Esophagus muscularis mucosa (tissue), 4 donors: Measurements from ENCODE around the gene SLC22A16. TPM values are rescaled to one million over a fixed set of nuclear protein-coding genes. Genes with fewer than 3 reads are reported as not detected.
A peak's percentile ranks its signal among the peaks of the same experiment; 100 is the strongest.
"Not testable (repeated sequence)": the region's sequence is repeated elsewhere in the genome, so short reads cannot be mapped to it uniquely, and the experiment has no call there.

Source experiments
- DNase-seq: peaks from one replicate; pipeline ENCODE4 v3.0.0-alpha.2; 2017; ENCODE audit errors: extremely low spot score
- H3K27ac ChIP-seq, 4 donors: fragments of 200-600 bp; sonication (generic); replicated peaks in 1 of 4; 1 replicate in 3 of 4; 2 replicates in 1 of 4; pipeline ENCODE4 v1.5.1; 2016 to 2019; ENCODE audit warnings: mild to moderate bottlenecking in 1 of 4
- H3K27me3 ChIP-seq, 4 donors: fragments of 200-600 bp; sonication (generic); one replicate each; pipeline versions ENCODE4 v1.5.1 to v1.6.0; 2016 to 2019
- H3K36me3 ChIP-seq, 4 donors: fragments of 200-600 bp; sonication (generic); one replicate each; pipeline ENCODE4 v1.5.1; 2016 to 2019
- H3K4me1 ChIP-seq, 4 donors: fragments of 200-600 bp; sonication (generic); one replicate each; pipeline ENCODE4 v1.5.1; 2016 to 2019
- H3K4me3 ChIP-seq, 4 donors: fragments of 200-600 bp; sonication (generic); 1 replicate in 2 of 4; 2 replicates in 2 of 4; pipeline ENCODE4 v1.5.1; 2016 to 2019; ENCODE audit warnings: mild to moderate bottlenecking in 4 of 4, moderate library complexity in 1 of 4
- H3K9me3 ChIP-seq, 4 donors: fragments of 200-600 bp; sonication (generic); 1 replicate in 3 of 4; 2 replicates in 1 of 4; pipeline ENCODE4 v1.5.1; 2016 to 2019
- CTCF ChIP-seq, 3 experiments: fragments of 200-600 bp in 2 of 3; fragments of 450-650 bp in 1 of 3; sonication (generic) in 2 of 3; IDR thresholded peaks; one replicate each; pipeline ENCODE4 v1.5.1; 2017 to 2019; ENCODE audit warnings: antibody characterized with exemption in 3 of 3, mild to moderate bottlenecking in 2 of 3, moderate library complexity in 1 of 3
- EP300 ChIP-seq: sonication (generic); formaldehyde crosslinking; IDR thresholded peaks from one replicate; pipeline ENCODE4 v1.6.1; 2017; ENCODE audit warnings: antibody characterized with exemption
- POLR2A ChIP-seq: fragments of 450-650 bp; IDR thresholded peaks from one replicate; pipeline ENCODE4 v1.6.1; 2017; ENCODE audit warnings: antibody characterized with exemption, moderate library complexity, mild to moderate bottlenecking, low read depth
- POLR2AphosphoS5 ChIP-seq, 2 donors: sonication (generic); formaldehyde crosslinking; IDR thresholded peaks; one replicate each; pipeline ENCODE4 v1.6.1; 2017; ENCODE audit warnings: antibody characterized with exemption in 2 of 2
- WGBS: methylation state at CpG from one replicate; pipeline ENCODE4 v1.1.5; 2018; 5-methylcytosine and 5-hydroxymethylcytosine counted together
- intact Hi-C: fragments of 100-400 bp; cut with DNase I; formaldehyde crosslinking; loops from one replicate; pipeline ENCODE4 v1.15.1; 2023
- total RNA-seq, 4 donors: library from RNA; depleted of rRNA; stranded (reverse); fragments of >200 nt; gene quantifications; one replicate each; pipeline versions ENCODE4 v1.1.0 to v1.2.1, GENCODE V29; 2016

SLC22A16 gene
- total RNA-seq, 4 donors from 2014 or later: 0.50 TPM; not detected in 3

DNA sequence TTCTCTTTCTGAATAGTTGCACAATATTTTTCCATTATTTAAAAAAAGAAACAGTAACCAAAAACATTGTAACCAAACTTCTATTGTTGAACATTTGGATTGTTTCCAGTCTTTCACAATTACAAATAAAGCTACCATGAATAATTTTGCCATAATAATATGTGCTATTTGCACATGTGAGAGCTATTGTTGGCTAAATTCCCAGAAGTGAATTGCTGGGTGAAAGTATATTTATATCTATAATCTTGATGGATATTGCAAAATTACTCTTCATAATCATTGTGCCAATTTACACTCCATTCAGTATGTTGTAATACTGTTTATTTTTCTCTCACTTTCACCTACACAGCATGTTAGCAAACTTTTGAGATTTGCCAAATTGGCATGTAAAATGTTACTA is 36.6 kb upstream of the SLC22A16 start:
- DNase-seq: no peak
- intact Hi-C loops: no loop called here
- TF ChIP-seq EP300 (no peak), POLR2AphosphoS5 (IDR thresholded peaks at IDR 0.05) (no peak), CTCF (IDR thresholded peaks at IDR 0.05) (no peak)
- Histone ChIP-seq H3K9me3 (no peaks in the 10 kb centered on the region), H3K27ac (no peak overlapping the region), H3K4me1 (peaks cover 0 to 18% (median 14%) of the 10 kb centered on the region in 4 donors), H3K4me3 (no peak overlapping the region), H3K36me3 (no peaks in the 10 kb centered on the region), H3K27me3 (no peaks in the 10 kb centered on the region)

GRCh38 chr6:110512549-110512948 is 36.1 kb upstream of the SLC22A16 start:
- peak; percentile 8 for DNase-seq
- H3K9me3 ChIP-seq, H3K36me3 ChIP-seq, H3K4me3 ChIP-seq, intact Hi-C loops, H3K27ac ChIP-seq, H3K27me3 ChIP-seq: not testable (repeated sequence)
- peaks cover 0 to 16% (median 14%) of the 10 kb centered on the region in 4 donors for H3K4me1 ChIP-seq

- intact Hi-C loops: no loop called here
- Histone ChIP-seq H3K9me3 (no peaks in the 10 kb centered on the region), H3K4me1 (peaks cover 0 to 8% (median 8%) of the 10 kb centered on the region in 4 donors), H3K27me3 (no peaks in the 10 kb centered on the region), H3K4me3 (no peak overlapping the region), H3K36me3 (no peaks in the 10 kb centered on the region), H3K27ac (no peak overlapping the region)
- 100% methylated on average over 1 of the region's 1 CpG for WGBS
- DNase-seq: no peak
- no peak for TF ChIP-seq EP300
- TF ChIP-seq POLR2A: no peak
- TF ChIP-seq CTCF (IDR thresholded peaks at IDR 0.05): no peak
- no peak for TF ChIP-seq POLR2AphosphoS5 (IDR thresholded peaks at IDR 0.05)
Measured at GRCh38 chr6:110511401-110511800, 35.0 kb upstream of the SLC22A16 start.

DNA sequence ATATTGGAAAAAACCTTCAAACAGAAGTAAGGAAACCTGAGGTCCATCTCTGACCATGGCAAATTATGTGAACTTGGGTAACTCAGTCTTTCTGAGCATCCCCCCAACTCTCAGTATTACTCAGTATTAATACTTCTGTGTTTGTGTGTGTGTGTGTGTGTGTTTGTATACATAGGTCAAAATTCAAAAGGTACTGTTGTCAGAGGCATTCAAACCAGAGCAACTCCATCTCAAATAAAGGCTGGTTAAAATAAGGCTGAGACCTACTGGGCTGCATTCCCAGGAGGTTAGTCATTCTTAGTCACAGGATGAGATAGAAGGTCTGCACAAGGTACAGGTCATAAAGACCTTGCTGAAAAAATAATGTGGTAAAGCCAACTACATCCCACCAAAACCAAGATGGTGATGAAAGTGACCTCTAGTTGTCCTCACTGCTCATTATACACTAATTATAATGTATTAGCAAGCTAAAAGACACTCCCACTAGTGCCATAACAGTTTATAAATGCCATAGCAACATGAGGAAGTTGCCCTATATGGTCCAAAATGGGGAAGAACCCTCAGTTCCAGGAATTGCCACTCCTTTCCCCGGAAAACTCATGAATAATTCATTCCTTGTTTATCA is 33.3 kb upstream of the SLC22A16 start:
- no peak overlapping the region for H3K4me3 ChIP-seq
- no peaks in the 10 kb centered on the region for H3K27me3 ChIP-seq
- no peak overlapping the region for H3K27ac ChIP-seq
- WGBS: 81% methylated on average over 1 of the region's 1 CpG
- DNase-seq: no peak
- H3K9me3 ChIP-seq: no peaks in the 10 kb centered on the region
- no peaks in the 10 kb centered on the region for H3K36me3 ChIP-seq
- H3K4me1 ChIP-seq: peaks cover 0 to 8% (median 8%) of the 10 kb centered on the region in 4 donors
- intact Hi-C loops: no loop called here
- TF ChIP-seq EP300 (no peak), CTCF (IDR thresholded peaks at IDR 0.05) (no peak)

- H3K27ac ChIP-seq, H3K4me3 ChIP-seq, H3K36me3 ChIP-seq, H3K4me1 ChIP-seq, H3K27me3 ChIP-seq, H3K9me3 ChIP-seq, intact Hi-C loops: not testable (repeated sequence)
- peak; percentile 34 for DNase-seq
- WGBS: 87% methylated on average over 2 of the region's 2 CpGs
Measured at GRCh38 chr6:110504891-110505290, 28.5 kb upstream of the SLC22A16 start.

DNA sequence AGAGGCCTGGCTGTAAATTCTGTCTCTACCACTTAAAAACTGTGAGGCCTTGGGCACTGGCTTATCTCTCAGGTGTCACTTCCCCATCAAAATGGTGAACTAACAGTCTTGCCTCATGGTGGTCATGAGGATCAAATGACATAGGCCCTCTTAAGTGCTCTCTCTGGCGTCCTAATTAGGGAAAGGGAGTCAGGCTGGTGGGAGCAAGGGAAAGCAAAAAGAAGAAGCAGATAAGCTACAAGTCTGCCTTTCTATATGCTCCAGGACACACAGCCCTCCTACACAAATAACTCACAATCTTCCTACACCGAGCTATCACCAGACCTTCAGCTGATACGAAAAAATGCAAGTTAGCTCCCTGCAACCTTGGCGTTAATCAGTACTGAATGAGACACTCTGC is 19.5 kb upstream of the SLC22A16 start:
- no peaks in the 10 kb centered on the region for H3K27me3 ChIP-seq
- WGBS: 79% methylated on average over 4 of the region's 4 CpGs
- DNase-seq: peak; percentile 79
- H3K9me3 ChIP-seq: no peaks in the 10 kb centered on the region
- H3K36me3 ChIP-seq: no peaks in the 10 kb centered on the region
- H3K4me1 ChIP-seq: no peaks in the 10 kb centered on the region
- no peak overlapping the region for H3K4me3 ChIP-seq
- TF ChIP-seq EP300: no peak
- TF ChIP-seq POLR2AphosphoS5 (IDR thresholded peaks at IDR 0.05): no peak
- no peak for TF ChIP-seq POLR2A
- TF ChIP-seq CTCF (IDR thresholded peaks at IDR 0.05): no peak
- no peak overlapping the region for H3K27ac ChIP-seq
- intact Hi-C loops: no loop called here
